ENCODE measurements around the gene KITLG.
A peak's percentile ranks its signal among the peaks of the same experiment; 100 is the strongest.

KITLG gene

DNA sequence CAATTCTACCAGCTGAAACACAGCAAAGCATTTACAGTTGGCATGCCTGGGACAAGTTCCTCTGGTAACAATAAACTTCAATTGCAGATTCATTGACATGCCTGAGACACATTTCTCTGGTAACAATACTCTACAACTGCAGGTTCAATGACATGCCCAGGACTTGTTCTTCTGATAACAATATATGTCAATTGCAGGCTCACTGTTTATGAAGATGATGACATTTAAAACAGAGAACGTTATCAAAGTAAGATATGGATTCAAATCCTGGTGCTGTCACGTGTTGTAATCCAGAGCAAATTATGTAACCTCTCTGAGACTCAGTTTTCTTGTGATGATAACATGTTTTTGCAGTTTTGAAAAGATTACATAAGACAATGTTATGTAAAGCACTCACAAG is 20.5 kb downstream of the KITLG start:
- no peak for DNase-seq (ENCODE audit: low read depth in 1 of 2, low spot score in 1 of 2)
- Histone ChIP-seq H3K27ac (replicated peaks) (no peak overlapping the region), H3K27me3 (ENCODE audit: insufficient read depth, poor library complexity, severe bottlenecking) (no peaks in the 10 kb centered on the region), H3K4me3 (replicated peaks; ENCODE audit: insufficient read depth, low read length) (no peak overlapping the region)
- TF ChIP-seq SPI1 (IDR thresholded peaks at IDR 0.05; ENCODE audit: borderline replicate concordance, low read depth), result no peak
- no peak for TF ChIP-seq GABPA (IDR thresholded peaks at IDR 0.05; ENCODE audit: low read depth)
- TF ChIP-seq, protein P1, sequence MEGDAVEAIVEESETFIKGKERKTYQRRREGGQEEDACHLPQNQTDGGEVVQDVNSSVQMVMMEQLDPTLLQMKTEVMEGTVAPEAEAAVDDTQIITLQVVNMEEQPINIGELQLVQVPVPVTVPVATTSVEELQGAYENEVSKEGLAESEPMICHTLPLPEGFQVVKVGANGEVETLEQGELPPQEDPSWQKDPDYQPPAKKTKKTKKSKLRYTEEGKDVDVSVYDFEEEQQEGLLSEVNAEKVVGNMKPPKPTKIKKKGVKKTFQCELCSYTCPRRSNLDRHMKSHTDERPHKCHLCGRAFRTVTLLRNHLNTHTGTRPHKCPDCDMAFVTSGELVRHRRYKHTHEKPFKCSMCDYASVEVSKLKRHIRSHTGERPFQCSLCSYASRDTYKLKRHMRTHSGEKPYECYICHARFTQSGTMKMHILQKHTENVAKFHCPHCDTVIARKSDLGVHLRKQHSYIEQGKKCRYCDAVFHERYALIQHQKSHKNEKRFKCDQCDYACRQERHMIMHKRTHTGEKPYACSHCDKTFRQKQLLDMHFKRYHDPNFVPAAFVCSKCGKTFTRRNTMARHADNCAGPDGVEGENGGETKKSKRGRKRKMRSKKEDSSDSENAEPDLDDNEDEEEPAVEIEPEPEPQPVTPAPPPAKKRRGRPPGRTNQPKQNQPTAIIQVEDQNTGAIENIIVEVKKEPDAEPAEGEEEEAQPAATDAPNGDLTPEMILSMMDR (IDR thresholded peaks at IDR 0.05; ENCODE audit: insufficient read depth, low read length), result no peak
- TF ChIP-seq, protein P2, sequence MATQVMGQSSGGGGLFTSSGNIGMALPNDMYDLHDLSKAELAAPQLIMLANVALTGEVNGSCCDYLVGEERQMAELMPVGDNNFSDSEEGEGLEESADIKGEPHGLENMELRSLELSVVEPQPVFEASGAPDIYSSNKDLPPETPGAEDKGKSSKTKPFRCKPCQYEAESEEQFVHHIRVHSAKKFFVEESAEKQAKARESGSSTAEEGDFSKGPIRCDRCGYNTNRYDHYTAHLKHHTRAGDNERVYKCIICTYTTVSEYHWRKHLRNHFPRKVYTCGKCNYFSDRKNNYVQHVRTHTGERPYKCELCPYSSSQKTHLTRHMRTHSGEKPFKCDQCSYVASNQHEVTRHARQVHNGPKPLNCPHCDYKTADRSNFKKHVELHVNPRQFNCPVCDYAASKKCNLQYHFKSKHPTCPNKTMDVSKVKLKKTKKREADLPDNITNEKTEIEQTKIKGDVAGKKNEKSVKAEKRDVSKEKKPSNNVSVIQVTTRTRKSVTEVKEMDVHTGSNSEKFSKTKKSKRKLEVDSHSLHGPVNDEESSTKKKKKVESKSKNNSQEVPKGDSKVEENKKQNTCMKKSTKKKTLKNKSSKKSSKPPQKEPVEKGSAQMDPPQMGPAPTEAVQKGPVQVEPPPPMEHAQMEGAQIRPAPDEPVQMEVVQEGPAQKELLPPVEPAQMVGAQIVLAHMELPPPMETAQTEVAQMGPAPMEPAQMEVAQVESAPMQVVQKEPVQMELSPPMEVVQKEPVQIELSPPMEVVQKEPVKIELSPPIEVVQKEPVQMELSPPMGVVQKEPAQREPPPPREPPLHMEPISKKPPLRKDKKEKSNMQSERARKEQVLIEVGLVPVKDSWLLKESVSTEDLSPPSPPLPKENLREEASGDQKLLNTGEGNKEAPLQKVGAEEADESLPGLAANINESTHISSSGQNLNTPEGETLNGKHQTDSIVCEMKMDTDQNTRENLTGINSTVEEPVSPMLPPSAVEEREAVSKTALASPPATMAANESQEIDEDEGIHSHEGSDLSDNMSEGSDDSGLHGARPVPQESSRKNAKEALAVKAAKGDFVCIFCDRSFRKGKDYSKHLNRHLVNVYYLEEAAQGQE (IDR thresholded peaks at IDR 0.05; ENCODE audit: insufficient replicate concordance, low read depth), result no peak
- TF ChIP-seq POLR2AphosphoS5 (IDR thresholded peaks at IDR 0.05; ENCODE audit: low read depth), result no peak

DNA sequence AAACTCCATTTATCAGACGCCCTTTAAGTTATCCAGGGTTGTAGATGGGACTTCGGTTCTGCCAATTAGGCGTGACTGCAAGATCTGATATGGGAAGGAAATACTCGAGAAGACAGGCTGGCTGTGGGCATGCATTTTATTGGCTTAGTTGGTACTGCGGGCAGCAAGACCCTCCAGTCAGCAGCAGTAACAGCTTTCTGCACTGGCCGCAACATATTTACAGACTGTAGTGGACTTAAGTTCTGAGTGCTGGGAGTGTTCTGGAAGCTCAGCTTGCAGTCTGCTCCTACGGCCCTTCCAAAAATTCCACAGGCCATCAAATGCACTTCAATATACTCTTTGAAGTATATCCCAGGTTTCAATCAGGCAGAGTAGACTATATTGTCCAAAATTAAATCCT is 21.1 kb downstream of the KITLG start:
- Histone ChIP-seq H3K27me3 (ENCODE audit: insufficient read depth, poor library complexity, severe bottlenecking) (no peaks in the 10 kb centered on the region), H3K27ac (replicated peaks) (no peak overlapping the region), H3K4me3 (replicated peaks; ENCODE audit: insufficient read depth, low read length) (no peak overlapping the region)
- no peak for TF ChIP-seq POLR2AphosphoS5 (IDR thresholded peaks at IDR 0.05; ENCODE audit: low read depth)
- TF ChIP-seq, protein P2 (IDR thresholded peaks at IDR 0.05; ENCODE audit: insufficient replicate concordance, low read depth), result no peak
- no peak for TF ChIP-seq SPI1 (IDR thresholded peaks at IDR 0.05; ENCODE audit: borderline replicate concordance, low read depth)
- TF ChIP-seq, protein P1 (IDR thresholded peaks at IDR 0.05; ENCODE audit: insufficient read depth, low read length), result no peak
- TF ChIP-seq GABPA (IDR thresholded peaks at IDR 0.05; ENCODE audit: low read depth), result no peak
- no peak for DNase-seq (ENCODE audit: low read depth in 1 of 2, low spot score in 1 of 2)

DNA sequence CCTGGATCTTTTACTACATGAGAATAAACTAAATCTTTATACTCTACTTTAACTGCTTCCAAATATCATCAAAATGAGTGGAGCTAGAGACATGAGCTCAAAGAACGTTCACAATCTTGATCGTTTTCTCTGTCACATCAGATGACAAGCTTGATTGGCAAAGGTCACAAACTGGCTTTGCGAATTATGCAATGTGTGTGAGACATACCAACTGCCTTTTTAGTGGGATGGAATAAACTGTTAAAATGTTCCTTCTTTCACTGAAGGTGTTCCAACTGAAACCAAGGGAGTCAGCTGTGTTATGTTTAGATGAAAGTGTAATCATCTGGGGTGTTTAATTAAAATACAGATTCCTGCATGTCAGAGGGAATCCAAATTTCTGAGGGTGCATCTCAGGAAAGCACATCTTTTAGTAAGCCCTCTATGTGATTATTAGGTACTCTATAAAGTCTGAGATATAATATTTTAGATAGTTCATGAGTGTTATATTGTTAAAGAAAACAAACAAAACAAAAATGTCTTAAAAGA is 21.9 kb downstream of the KITLG start:
- no peak overlapping the region for H3K4me3 ChIP-seq (replicated peaks; ENCODE audit: insufficient read depth, low read length)
- peak in 1 of 2 experiments; percentile 6 for DNase-seq (ENCODE audit: low read depth in 1 of 2, low spot score in 1 of 2)
- no peak overlapping the region for H3K27ac ChIP-seq (replicated peaks)
- H3K27me3 ChIP-seq (ENCODE audit: insufficient read depth, poor library complexity, severe bottlenecking), result no peaks in the 10 kb centered on the region
- TF ChIP-seq GABPA (IDR thresholded peaks at IDR 0.05; ENCODE audit: low read depth) (no peak), POLR2AphosphoS5 (IDR thresholded peaks at IDR 0.05; ENCODE audit: low read depth) (no peak), SPI1 (IDR thresholded peaks at IDR 0.05; ENCODE audit: borderline replicate concordance, low read depth) (no peak)
- TF ChIP-seq, protein P1 (IDR thresholded peaks at IDR 0.05; ENCODE audit: insufficient read depth, low read length), result no peak
- TF ChIP-seq, protein P2 (IDR thresholded peaks at IDR 0.05; ENCODE audit: insufficient replicate concordance, low read depth), result no peak
